IMR-90 (cell line): ENCODE data around the gene MDFI.

Experiments
- BHLHE40 ChIP-seq: fragments of 150-350 bp; IDR thresholded peaks from 2 replicates; pipeline ENCODE4 v1.6.1; 2016; ENCODE audit warnings: mild to moderate bottlenecking, low read depth, low read length
- CEBPB ChIP-seq: IDR thresholded peaks from 2 replicates; pipeline ENCODE4 v1.6.1; 2012; ENCODE audit warnings: low read depth, low read length, improper control_type of control experiment
- CHD1 ChIP-seq: IDR thresholded peaks from 2 replicates; pipeline ENCODE4 v1.6.1; 2012; ENCODE audit warnings: low read depth, low read length, improper control_type of control experiment
- CTCF ChIP-seq: conservative IDR thresholded peaks from 2 replicates; pipeline ENCODE4 v1.5.1; 2012; ENCODE audit warnings: mild to moderate bottlenecking, low read depth, low read length, improper control_type of control experiment
- FOS ChIP-seq: fragments of 150-350 bp; IDR thresholded peaks from 2 replicates; pipeline ENCODE4 v1.6.1; 2016; ENCODE audit warnings: low read depth, low read length
- MAZ ChIP-seq: IDR thresholded peaks from 2 replicates; pipeline ENCODE4 v1.6.1; 2012; ENCODE audit warnings: low read depth, mild to moderate bottlenecking, low read length, improper control_type of control experiment, moderate library complexity, borderline replicate concordance
- MXI1 ChIP-seq: IDR thresholded peaks from 2 replicates; pipeline ENCODE4 v1.6.1; 2012; ENCODE audit warnings: low read depth, mild to moderate bottlenecking, low read length, moderate library complexity, borderline replicate concordance
- POLR2A ChIP-seq: IDR thresholded peaks from 2 replicates; pipeline ENCODE4 v1.6.1; 2012; ENCODE audit warnings: mild to moderate bottlenecking, low read depth, low read length
- RAD21 ChIP-seq: IDR thresholded peaks from 2 replicates; pipeline ENCODE4 v1.6.1; 2012; ENCODE audit warnings: low read length, improper control_type of control experiment
- RCOR1 ChIP-seq: IDR thresholded peaks from 2 replicates; pipeline ENCODE4 v1.6.1; 2012; ENCODE audit warnings: mild to moderate bottlenecking, low read length, improper control_type of control experiment; ENCODE audit not compliant: insufficient replicate concordance
- RFX5 ChIP-seq: IDR thresholded peaks from 2 replicates; pipeline ENCODE4 v1.8.0; 2012; ENCODE audit warnings: low read depth, mild to moderate bottlenecking, low read length, moderate library complexity
- SMC3 ChIP-seq: fragments of 150-350 bp; IDR thresholded peaks from 2 replicates; pipeline ENCODE4 v1.6.1; 2016; ENCODE audit warnings: low read depth, mild to moderate bottlenecking, antibody characterized with exemption, low read length, moderate library complexity

- TF ChIP-seq CTCF: no peak
- TF ChIP-seq BHLHE40: no peak
- TF ChIP-seq RAD21: no peak
- no peak for TF ChIP-seq RFX5
- no peak for TF ChIP-seq POLR2A
- TF ChIP-seq CEBPB: no peak
- TF ChIP-seq SMC3: no peak
- TF ChIP-seq MAZ: no peak
- no peak for TF ChIP-seq MXI1
- TF ChIP-seq RCOR1: no peak
- no peak for TF ChIP-seq FOS
- TF ChIP-seq CHD1: no peak
Observed at GRCh38 chr6:41625442-41625841, 12.8 kb upstream of the MDFI start.
